ENCODE results near the gene PCYT2.

PCYT2 gene

DNA sequence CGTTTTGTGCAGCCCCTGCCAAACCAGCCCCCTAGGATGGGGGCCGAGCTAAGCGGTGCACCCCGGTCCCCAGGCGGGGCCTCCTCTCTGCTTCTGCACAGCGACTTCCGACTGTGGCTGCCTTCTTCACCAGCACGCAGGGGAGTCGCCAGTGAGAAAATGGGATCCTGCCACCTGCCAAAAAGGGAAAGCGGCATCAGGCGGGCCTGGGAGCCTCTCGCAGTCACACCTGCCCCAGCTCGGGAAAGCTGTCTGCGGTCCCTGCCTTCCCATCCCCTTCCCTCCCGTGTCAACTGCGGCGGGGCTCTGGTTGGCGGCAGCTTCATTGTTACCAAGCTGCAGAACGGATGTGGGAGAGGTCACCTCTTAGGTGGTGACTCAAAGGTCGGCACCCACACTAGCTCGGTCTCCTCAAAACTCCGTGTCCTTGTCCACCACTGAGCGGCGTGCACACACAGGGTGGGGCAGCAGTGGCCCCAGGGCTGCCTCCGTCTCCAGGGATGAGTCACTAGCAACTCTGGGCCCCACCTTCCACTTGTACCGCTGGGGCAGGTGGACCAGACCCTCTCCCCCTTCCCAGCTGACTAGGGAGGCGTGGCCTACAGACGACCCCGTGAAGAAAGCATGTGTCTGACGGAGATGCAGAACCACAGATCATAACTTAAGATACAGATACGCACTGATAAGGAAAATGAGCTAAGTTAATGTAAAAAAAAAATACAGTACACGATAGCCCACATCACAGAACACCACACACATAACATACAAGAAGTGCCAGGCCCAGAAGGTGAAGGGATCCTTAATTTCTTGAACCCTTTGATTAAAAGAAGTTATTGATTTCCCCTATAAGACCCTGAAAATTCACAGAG is 1.5 kb upstream of the PCYT2 start:
- no peak for DNase-seq

DNA sequence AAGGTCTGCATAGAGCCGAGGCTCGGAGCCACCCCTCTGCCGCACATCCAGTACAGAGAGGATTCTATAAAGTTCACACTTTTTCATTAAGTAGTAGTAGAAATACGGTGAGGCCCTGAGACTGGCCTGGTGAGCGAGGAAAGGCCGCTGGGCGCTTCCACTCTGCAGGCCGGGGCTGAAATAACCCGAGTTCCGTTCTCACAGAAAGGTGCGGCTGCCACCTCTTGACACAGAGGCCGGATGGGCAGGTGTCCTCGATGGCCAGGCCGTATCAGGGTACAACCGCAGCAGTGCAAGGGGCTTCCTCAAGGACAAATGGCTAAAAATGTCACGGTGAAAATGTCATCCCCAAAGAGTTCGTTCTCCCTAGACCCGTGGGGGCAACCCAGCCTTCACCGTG is 770 bp upstream of the PCYT2 start:
- no peak for DNase-seq

DNA sequence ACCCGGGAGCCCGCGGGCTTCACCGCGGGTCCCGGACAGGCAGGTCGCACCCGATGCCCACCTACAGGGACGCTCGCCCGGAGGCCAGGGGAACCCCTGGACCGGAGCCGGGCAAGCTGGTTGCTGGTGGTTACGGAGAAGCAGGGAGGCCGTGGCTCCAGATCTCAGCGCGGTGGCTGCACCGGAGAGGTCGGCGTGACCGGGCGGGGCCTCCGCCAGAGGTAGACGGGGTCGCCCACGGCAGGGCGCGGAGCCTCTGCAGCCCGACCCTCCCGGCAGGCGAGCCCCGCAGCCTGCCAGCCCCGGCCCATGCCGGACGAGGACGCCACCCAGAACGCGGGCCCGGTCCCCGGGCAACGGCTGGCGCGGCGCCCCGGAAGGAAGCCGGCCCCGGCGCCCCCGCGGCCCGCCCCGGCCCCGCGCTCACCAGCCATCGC is 341 bp downstream of the PCYT2 start:
- DNase-seq = no peak

DNA sequence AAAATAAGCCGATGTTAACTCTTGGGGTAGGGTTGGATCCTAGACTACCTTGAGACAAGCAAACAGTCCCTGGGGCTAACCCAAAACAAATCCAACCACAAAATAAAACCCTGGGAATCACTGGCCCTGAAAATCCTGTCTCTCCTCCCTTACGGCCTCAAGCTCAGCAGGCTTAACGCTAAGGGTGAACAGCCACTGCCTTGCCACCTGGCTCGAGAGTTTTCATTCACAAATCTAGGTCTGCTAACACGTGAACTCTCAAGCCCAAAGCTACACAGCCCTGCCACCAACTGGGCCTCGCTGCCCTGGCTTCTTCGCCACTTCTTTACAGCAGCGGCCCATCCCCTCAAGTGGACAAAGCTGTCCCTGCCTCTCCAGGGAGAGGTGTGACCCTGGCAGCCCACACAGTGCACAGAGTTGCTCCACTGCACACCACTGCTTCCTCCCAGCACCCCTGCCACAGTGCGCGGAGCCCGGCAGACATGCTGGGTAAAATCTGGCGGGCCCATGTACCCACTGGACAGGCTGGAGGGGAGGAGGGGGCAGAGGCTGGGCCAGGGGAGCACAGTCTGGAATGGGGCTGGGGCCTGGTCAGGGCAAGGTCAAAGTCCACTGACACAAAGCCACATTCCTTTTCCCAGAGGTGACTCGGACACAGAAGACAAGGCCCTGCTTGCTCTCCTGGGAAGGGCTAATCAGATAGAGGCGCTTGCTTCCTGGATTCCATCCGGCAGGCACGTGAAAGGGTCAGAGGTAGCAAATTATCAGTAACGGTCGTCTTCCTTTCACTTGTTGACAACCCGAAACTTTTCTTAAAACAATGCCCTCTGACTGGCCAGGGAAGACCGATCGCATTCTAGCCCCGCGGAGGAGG is 996 bp downstream of the PCYT2 start:
- DNase-seq = no peak

DNA sequence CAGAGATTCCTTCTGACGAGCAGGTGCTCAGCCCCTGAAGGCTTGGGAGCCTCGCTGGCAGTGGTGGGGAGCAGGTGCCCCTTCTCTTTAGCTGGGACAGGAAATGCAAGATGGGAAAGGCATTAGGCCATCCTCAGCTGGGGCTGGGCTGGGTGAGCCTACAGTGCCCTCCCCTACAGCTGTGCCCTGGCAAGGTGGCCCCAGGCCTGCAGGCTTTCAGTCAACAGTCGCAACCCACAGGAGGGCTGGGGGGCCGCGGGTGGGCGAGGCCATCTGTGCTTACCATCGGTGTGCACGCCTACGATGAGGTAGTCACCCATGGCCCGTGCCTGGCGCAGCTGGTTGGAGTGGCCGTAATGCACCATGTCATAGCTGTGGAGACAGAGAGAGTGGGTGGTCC is 2.0 kb downstream of the PCYT2 start:
- DNase-seq = no peak

DNA sequence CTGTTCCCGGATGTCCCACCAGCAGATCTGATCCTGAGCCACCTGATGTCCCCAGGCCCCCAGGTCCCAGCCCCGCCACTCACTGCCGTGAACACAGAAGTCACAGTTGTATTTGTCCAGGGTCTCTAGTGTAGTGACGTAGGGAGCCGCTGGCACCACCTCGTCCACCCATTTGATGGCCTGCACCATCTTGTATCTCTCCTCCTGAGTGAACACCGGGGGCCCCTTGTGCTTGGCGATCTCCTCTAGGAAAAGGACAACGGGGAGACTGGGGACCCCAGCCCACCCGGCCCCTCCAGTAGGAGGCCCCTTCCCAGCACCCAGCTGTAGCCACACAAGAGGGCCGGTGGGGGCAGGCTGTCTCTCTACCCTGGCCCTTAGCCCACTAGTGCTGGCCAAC is 2.4 kb downstream of the PCYT2 start:
- DNase-seq = no peak

DNA sequence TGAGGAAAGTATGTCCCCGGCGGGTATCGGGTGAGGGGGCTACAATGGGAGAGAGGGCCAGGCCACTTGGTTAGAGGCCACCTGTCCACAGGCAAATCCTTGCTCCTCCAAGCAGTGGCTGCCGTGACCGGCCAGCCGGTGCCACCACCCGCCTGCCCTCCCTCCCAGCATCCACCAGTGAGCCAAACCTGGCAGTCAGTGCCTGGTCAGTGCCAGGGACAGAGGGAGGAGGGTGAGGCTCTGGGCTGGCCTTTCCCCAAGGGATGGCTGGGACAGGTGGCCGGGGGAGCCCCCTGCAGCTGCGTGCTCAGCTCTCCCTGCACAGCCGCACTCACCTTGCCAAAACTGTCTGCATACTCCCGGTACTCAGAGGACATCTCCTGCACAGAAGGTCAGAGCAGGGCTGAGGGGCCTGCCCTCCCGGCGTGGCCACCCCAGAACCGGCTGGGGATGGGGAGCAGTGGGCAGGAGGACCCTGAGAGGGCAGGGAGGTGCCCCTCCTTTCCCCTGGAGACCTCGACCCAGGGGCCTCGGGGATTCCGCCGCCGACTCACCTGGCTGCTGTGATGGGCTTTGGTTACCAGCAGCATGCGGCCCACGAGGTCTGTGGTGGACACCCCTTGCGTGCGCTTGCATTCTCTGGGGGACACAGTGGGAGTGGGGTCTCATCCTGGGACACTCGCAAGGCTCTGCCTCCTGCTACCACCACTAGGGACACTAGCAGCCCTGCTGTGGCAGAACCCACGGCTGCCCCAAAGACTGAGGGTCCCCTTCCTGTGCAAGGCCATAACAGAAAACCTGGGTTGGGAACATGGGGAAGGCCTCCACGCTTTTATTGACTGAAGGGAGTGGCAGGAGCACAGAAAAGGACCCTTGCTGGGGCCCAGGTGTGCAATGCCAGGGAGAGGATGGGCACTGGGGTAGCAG is 3.7 kb downstream of the PCYT2 start:
- DNase-seq = no peak

DNA sequence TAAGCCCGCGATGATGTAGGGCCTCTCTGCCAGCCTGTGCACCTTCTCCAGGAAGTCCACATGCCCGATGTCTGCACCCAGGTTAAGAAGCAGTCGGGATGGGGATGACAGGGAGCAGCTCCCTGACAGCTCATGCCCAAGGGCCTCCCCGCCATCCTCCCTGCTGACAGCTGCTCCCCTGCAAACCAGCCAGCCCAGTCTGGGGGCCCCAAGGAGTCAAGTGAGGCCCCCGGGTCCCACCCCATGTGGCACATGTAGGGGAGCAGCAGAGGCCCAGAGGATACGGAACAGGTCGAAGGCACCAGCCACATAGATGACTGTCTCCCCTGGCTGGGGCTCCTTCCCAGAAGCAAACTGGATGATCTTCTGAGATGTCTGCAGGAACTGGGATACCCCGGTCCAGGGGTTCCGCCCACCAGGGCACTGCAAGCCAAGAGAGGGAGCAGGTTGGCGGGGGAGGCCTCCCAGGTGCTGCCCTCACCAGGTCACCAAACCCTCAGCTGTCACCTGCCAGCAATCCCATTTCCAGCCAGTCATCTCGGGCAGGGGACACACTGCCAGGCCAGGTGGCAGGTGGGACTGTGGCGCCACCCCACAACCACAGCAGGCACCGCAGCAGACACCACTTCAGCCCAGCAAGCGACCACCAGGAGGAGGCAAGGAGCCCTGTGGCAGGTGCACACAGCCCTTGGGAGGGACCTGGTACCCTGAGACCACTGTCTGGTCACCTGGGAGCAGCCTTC is 4.6 kb downstream of the PCYT2 start:
- DNase-seq = no peak

DNA sequence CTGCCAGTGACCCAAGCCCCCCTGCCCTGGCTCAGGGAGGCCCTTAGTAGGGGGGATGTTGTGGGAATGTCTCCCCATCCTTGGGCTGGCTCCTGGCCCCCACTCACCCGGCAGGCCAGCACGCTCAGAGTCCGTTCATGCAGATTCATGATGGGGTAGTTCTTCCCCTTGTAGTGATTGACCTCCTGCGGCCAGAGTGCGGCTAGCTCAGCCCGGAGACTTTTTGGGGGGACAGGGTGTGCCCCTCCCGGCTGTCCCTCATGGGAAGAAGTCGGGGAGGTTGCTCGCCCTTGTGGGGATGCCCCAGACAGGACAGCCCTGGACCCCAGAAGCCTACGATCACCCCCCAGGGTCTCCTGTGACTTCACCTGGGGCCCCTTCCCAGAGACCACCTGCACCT is 5.2 kb downstream of the PCYT2 start:
- DNase-seq = no peak

DNA sequence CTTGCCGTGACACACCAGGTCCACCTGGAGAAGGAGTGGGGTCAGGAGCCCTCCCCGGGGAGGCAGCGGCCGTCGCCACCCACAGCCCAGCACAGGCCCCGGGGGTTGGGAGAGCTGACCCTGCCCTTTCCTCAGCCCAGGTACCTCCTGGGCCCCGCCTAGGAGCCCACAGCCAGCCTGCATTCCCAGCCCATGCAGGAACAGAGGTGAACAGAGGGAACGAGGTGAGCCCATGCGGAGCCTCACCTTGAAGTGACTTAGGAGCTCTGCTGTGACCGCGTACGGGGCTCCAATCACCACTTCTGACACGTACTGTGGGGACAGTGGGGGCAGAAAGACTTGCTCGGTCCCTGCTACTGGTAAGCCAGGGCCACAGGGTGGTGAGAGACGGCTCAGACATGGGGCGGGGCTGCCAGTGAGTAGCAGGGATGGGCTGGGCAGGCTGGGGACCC is 5.7 kb downstream of the PCYT2 start:
- DNase-seq = no peak

DNA sequence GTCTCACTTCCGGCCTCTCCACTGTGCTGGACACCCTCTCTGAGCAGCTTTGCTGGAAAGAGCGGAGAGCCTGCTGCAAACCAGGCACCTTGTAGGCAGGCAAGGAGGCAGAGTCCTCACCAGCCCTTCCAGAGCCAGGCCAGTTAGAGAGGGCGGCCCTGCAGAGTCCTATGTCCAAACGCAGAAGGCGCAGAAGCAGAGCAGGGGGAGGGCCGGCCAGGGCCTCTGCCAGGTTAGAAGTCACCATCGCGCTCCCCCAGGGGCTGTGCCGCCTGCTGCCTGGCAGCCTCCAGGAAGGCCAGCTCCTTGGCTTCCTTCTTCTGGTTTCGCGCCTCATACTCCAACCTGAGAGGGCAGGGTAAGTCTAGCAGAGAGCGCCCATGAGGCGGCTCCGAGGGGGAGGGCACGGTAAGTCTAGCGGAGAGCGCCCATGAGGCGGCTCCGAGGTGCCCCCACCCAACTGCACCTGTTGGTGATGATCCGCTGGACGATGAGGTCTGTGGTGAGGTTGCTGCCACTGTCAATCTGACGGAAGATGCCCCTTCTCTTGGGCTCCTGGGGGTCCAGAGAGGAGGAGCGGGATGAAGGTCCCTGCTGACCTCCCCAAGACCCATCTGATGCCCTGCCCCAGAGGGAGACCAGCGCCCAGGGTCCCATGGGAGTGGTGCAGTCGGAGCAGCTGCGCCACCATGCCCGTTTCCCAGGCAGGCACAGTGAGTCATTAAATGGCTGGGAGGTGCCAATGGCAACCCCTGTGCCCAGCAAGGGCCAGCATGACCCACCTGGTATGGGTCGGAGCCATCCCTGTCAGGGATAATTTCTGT is 6.4 kb downstream of the PCYT2 start:
- no peak for DNase-seq

DNA sequence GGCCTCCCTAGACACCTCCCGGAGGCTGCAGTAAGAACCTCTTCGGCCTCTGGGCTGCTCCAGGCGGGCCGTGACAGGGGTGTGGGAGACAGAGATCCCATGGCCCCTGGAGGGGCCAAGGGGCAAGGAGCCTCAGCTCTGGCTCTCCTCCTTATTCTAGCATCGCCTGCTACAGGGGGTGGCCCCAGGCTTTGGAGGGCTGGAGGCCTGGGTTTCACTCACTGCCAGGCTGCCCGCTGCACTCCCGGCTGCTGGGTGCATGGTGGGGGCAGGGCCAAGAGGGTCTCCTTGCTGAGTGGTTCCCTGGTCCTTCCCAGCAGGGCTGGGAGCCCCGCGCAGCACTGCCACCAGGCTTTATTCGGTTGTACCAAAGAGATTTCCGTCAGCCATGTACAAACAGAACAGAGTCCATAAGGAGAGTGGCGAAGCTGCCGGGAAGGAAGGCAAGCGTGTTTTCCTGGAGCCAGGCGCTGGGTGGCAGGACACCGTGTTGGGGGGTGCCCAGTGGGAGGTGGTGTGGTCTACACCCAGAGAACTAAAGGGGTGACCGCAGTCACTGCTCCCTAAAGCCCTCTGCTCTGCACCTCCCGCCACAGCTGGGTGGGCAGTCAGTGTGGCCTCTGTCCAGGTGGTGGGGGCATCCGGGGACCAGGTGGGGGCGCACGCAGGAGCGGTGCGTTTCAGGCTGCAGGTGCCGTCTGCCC is 7.2 kb downstream of the PCYT2 start:
- DNase-seq = no peak

DNA sequence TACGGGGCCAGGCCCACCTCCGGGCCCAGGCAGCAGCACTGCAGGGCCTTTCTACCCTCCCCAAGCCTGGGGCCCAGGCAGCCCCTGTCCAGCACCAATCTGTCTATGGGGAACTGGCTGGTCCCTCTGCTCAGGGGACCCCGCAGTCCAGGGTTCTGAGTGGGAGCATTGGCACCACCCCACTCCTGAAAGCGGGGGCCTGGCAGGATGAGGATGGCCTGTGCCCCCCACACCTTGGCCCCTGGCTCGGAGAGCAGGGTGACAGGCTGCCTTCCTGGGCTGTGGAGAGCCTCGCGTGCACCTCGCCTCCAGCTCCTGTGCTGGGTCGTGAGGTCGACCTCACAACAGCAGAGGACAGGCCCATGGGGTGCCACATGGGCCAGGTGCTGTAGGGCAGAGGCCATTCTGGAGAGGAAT is 7.8 kb downstream of the PCYT2 start:
- no peak for DNase-seq

DNA sequence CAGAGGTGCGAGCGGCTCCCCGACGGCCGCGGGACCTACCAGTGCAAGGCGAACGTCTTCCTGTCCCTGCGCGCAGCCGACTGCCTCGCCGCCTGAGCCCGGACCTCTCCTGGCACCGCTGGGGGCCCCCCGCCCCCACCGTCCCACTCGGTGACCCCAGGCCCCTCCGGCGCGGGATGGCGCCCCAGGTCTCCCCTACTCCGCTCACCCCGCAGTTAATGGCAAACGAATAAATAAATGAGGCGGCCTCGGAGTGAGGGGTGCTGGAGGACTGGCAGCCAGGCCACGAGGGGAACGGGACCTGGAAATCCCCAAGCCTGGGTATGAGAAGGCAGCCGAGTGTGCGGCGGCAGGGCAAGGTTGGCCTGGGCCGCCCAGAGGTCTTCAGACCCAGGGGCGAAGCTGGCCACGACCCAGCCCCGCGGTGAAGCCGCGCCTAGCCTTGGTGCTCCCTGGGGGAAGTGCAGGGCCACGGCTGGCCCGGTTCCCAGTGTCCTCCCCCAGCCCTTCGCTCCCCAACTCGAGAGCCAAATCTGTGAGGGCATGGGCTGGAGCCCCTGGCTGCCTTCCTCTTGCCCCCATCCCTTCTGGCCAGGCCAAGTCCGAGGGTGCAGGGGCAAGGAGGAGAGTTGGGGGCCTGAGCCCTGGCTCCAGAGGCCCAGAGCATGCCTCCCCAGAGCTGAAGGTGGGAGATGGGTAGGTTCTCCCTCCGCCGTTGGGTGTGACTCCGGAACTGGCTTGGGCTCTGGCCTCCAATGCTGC is 8.4 kb downstream of the PCYT2 start:
- DNase-seq = no peak

DNA sequence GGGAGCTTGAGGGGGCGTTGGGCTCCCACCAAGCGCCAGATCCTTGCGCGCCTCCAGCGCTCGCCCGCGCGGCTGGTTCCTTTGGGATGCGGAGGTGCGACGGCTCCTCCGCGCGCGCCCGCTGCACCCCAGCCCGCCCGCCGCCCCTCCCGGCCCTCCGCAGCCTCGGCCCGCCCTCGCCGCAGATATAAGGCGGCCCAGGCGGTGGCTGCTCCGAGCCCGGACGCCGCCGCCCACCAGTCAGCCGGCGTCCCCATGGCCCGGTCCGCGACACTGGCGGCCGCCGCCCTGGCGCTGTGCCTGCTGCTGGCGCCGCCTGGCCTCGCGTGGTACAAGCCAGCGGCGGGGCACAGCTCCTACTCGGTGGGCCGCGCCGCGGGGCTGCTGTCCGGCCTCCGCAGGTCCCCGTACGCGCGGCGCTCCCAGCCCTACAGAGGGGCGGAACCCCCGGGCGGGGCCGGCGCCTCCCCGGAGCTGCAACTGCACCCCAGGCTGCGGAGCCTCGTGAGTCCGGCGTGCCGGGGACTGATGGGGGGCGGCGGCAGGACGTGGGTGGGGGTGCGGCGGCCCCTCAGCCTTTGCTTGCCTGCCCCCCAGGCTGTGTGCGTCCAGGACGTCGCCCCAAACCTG is 9.1 kb downstream of the PCYT2 start, which contains the start of gene NPB:
Gene NPB, plus strand, starts transcription at position 216 of the 630 bp plus-strand sequence. Its CDS starts 40 bp downstream, at position 256.
- DNase-seq = no peak

DNA sequence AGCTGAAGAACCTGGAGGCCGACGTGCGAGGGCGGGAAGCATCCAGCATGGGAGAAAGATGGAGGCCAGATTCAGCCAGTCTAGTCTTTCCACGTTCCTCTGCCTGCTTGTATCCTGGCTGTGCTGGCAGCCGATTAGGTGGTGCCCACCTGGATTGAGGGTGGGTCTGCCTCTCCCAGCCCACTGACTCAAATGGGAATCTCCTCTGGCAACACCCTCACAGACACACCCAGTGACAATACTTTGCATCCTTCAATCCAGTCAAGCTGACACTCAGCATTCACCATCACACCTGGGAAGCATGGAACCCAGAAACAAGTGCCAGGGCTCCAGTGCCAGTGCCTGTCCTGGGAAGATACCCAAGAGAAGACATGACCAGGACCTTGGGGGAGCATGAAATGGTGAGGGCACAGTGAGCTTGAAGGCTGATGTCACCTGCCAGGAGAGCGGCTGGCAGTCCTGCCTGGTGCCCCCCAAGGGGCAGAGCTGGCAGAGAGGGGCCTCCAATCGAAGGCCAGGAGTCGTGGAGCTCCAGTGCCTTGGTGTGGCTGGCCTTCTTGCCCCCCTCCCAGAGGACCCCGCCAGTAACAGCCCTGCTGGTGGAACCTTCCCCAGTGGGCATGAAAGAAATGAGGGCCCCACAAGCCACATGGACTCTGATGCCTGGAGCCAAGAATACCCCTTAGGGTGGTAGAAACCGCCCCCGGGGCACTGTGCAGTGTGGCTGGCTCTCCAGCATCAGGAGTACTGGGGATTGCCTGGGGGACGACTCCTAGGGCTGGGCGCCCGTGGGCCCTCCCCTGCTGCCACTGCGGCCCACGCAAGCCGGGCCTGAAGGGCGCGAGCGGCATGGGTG is 9.8 kb downstream of the PCYT2 start:
- DNase-seq = no peak

DNA sequence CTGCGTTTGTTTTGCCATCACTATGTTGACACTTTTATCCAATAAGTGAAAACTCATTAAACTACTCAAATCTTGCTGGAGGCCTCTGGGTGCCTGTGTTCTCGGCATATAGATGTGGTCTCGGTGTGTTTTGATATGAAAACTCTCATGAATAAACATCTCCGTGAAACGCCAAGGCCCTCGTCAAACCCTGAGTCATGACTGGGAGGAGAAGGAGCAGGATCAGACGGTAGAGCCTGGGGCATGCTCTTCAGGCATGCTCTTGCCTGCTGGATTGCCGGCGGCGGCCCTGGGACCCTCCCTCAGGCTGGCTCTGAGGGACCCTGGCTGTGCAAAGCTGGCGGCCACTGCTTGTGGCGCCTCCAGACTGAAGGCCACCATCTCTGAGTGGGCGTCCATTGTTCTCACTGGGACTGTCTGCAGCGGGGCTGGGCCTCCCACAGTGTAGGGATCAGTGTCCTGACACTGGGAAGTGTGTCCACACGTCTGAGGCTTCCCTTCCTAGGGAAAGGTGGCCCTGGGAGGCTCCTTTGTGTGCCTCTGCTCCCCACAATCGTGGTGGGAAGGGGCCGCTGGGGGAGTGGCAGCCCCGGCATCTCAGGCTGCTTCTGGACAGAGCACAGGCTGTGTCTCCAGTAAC is 10.9 kb downstream of the PCYT2 start:
- no peak for DNase-seq
